LNCaP clone FGC (cell line): ENCODE measurements around the gene DLG5.

ENCODE experiments used
- DNase-seq: peaks from one replicate; pipeline ENCODE4 v3.0.0-alpha.2; 2011; ENCODE audit warnings: low read depth
- H3K4me3 ChIP-seq: 2 replicates; pipeline ENCODE4 v1.5.1; 2011; ENCODE audit warnings: mild to moderate bottlenecking, low read depth, low read length, control low read depth
- CTCF ChIP-seq: IDR thresholded peaks from 2 replicates; pipeline ENCODE4 v1.5.1; 2012; ENCODE audit warnings: mild to moderate bottlenecking; ENCODE audit not compliant: control insufficient read depth, insufficient read depth; ENCODE audit errors: extremely low read depth

Gene DLG5

DNA sequence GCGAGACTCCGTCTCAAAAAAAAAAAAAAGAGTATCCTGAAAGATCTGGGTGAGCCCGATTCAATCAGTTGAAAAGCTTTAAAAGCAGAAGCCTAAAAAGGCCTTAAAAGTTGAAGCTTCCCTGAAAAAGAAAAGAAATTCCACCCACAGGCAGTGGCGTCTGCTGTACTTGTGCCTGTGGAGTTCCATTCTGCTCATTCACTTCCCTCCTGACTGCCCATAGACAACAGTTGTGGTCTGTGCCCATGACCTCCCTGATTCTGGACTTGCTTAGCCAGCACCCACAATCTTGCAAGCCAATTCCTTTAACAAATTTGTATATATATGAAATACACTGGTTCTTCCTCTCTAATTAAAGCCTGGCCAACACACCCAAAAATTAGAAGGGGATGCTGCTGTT is 141.7 kb downstream of the DLG5 start:
- no peak overlapping the region for H3K4me3 ChIP-seq
- TF ChIP-seq CTCF, result no peak
- no peak for DNase-seq

- TF ChIP-seq CTCF, result no peak
- no peak overlapping the region for H3K4me3 ChIP-seq
- DNase-seq, result no peak
These were observed 144.1 kb downstream of the DLG5 start for GRCh38 chr10:77782328-77783061.

DNA sequence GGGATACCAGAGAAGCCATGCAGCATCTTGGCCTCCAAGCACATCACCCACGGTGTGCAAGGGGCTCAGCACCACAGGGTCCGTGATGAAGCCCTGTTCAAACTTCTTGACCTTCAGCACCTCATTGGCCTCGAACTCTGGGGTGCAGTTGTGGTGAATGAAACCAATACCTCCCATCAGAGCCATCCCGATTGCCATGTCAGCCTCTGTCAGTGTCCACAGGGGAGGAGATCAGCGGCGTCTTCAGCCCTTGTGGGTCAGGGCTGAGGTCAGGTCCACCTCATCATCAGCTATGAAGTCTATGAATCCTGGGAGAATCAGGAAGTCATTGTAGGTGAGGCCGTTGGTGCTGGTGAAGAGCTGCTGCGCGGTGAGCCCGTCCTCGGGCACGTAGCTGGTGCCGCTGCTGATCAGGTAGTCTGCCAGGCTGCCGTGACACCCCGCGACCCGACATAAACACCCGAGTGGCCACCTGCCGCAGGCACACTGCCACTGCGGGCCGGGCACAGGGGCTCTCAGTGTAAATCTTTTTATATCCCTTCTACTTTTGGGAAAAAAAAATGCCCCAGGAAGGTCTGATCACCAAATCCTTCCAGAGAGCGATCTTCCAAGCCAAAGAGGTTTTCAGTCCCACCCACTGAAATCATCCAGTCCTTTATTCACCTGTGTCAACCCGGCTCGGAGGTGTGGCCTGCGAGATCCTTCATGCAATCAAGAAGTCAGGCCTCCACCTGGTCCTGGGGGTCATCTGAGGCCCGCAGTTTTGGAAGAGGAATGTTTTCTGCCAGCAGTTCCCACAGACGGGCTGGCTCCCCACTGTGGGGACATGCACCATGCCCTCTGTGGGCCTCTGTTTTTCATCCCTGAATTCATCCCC is 144.9 kb downstream of the DLG5 start:
- DNase-seq, result no peak
- no peak for TF ChIP-seq CTCF

GRCh38 chr10:77780180-77780579 is 146.4 kb downstream of the DLG5 start:
- no peak overlapping the region for H3K4me3 ChIP-seq
- DNase-seq, result no peak
- TF ChIP-seq CTCF, result no peak

More for the DNA sequence above, 144.9 kb downstream of the DLG5 start:
- no peak overlapping the region for H3K4me3 ChIP-seq

DNA sequence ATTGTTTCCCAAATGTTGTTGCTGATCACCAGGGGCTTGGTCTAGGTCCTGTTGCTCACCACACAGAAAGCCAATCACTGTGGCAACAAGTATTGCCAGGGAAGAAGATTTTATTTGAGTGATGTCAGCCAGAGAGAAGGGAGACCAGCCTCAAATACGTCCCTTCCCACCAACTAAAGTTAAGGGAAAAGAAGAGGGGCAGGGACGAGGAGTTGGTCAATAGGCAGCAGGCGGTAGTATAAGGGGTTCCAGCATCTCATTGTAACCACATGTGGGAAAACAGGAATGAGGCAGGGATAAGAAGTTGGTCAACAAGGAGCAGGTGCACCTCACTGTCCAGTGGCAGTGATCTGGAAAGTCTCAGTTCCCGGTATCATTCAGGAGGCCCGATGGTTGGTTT is 150.1 kb downstream of the DLG5 start:
- no peak overlapping the region for H3K4me3 ChIP-seq
- DNase-seq, result no peak
- no peak for TF ChIP-seq CTCF

- no peak for DNase-seq
- H3K4me3 ChIP-seq, result no peak overlapping the region
- TF ChIP-seq CTCF, result no peak
These were observed 151.6 kb downstream of the DLG5 start for GRCh38 chr10:77774940-77775391.
